MM.1S (cell line): ENCODE results near the gene OR51E1.
A peak's percentile ranks its signal among the peaks of the same experiment; 100 is the strongest.

Source experiments
- DNase-seq: peaks from one replicate; pipeline ENCODE4 v3.0.0-alpha.2; 2015
- H2AFZ ChIP-seq: fragments of 300-600 bp; sonication (generic); 2 replicates; pipeline ENCODE4 v1.6.0; 2016; ENCODE audit warnings: antibody characterized with exemption, low read length
- H3F3A ChIP-seq: fragments of 300-600 bp; sonication (generic); 2 replicates; pipeline ENCODE4 v1.6.1; 2016; ENCODE audit warnings: mild to moderate bottlenecking, antibody characterized with exemption, low read length, moderate library complexity, mixed read lengths; ENCODE audit not compliant: insufficient read depth
- H3K27ac ChIP-seq: fragments of 300-600 bp; sonication (generic); 2 replicates; pipeline ENCODE4 v1.5.1; 2016; ENCODE audit warnings: mild to moderate bottlenecking, low read length
- H3K27me3 ChIP-seq: fragments of 300-600 bp; sonication (generic); replicated peaks from 2 replicates; pipeline ENCODE4 v1.6.0; 2016; ENCODE audit warnings: low read length; ENCODE audit not compliant: insufficient read depth
- H3K36me3 ChIP-seq: fragments of 300-600 bp; sonication (generic); replicated peaks from 2 replicates; pipeline ENCODE4 v1.6.1; 2016; ENCODE audit warnings: mild to moderate bottlenecking, low read length, mixed read lengths; ENCODE audit not compliant: insufficient read depth
- H3K4me1 ChIP-seq: fragments of 300-600 bp; sonication (generic); 2 replicates; pipeline ENCODE4 v1.6.1; 2016; ENCODE audit warnings: low read length, mixed read lengths
- H3K4me2 ChIP-seq: fragments of 300-600 bp; sonication (generic); 2 replicates; pipeline ENCODE4 v1.6.0; 2016; ENCODE audit warnings: low read depth, low read length
- H3K4me3 ChIP-seq: fragments of 300-600 bp; sonication (generic); 2 replicates; pipeline ENCODE4 v1.5.1; 2016; ENCODE audit warnings: low read length, mixed read lengths
- H3K79me2 ChIP-seq: fragments of 300-600 bp; sonication (generic); 2 replicates; pipeline ENCODE4 v1.6.1; 2016; ENCODE audit warnings: mixed run types, low read length, mixed read lengths
- H3K9ac ChIP-seq: fragments of 300-600 bp; sonication (generic); 2 replicates; pipeline ENCODE4 v1.6.1; 2016; ENCODE audit warnings: low read length, mixed read lengths
- H3K9me2 ChIP-seq: fragments of 300-600 bp; sonication (generic); replicated peaks from 2 replicates; pipeline ENCODE4 v1.6.1; 2016; ENCODE audit warnings: mild to moderate bottlenecking, low read length, mixed read lengths; ENCODE audit not compliant: insufficient read depth
- H3K9me3 ChIP-seq: fragments of 300-600 bp; sonication (generic); replicated peaks from 2 replicates; pipeline ENCODE4 v1.6.1; 2016; ENCODE audit warnings: mild to moderate bottlenecking, low read length, mixed read lengths; ENCODE audit not compliant: insufficient read depth
- H4K20me1 ChIP-seq: fragments of 300-600 bp; sonication (generic); 2 replicates; pipeline ENCODE4 v1.6.1; 2016; ENCODE audit warnings: mild to moderate bottlenecking, low read length, moderate library complexity, mixed read lengths; ENCODE audit not compliant: insufficient read depth
- CTCF ChIP-seq: fragments of 300-600 bp; sonication (generic); IDR thresholded peaks from 2 replicates; pipeline ENCODE4 v1.5.1; 2016; ENCODE audit warnings: antibody characterized with exemption, low read length, mixed read lengths
- EZH2 ChIP-seq: fragments of 300-600 bp; sonication (generic); optimal IDR thresholded peaks from 2 replicates; pipeline ENCODE3; 2017; ENCODE audit warnings: low read depth, mild to moderate bottlenecking, antibody characterized with exemption, low read length, mixed read lengths
- EZH2phosphoT487 ChIP-seq: fragments of 300-600 bp; sonication (generic); IDR thresholded peaks from 2 replicates; pipeline ENCODE4 v1.6.1; 2018; ENCODE audit warnings: antibody characterized with exemption, low read length

OR51E1 gene

GRCh38 chr11:4626207-4627099, 17.3 kb upstream of the OR51E1 start:
- Histone ChIP-seq H3K9ac (no peak overlapping the region), H3K27me3 (no peaks in the 10 kb centered on the region), H3K4me3 (no peak overlapping the region), H3K36me3 (no peaks in the 10 kb centered on the region), H3K4me2 (no peak overlapping the region), H2AFZ (no peak overlapping the region), H3K9me3 (no peaks in the 10 kb centered on the region), H3K79me2 (no peaks in the 10 kb centered on the region), H3F3A (no peaks in the 10 kb centered on the region), H3K9me2 (no peaks in the 10 kb centered on the region), H3K27ac (no peak overlapping the region), H4K20me1 (no peaks in the 10 kb centered on the region), H3K4me1 (no peaks in the 10 kb centered on the region)
- no peak for TF ChIP-seq EZH2
- TF ChIP-seq CTCF = peak; percentile 80
- no peak for TF ChIP-seq EZH2phosphoT487
- peak; percentile 82 for DNase-seq

- Histone ChIP-seq H3K4me3 (no peak overlapping the region), H3K4me1 (no peaks in the 10 kb centered on the region), H2AFZ (no peak overlapping the region), H4K20me1 (no peaks in the 10 kb centered on the region), H3K79me2 (no peaks in the 10 kb centered on the region), H3K36me3 (no peaks in the 10 kb centered on the region), H3K9me3 (no peaks in the 10 kb centered on the region), H3K9ac (no peak overlapping the region), H3K27me3 (no peaks in the 10 kb centered on the region), H3K27ac (no peak overlapping the region), H3K4me2 (no peak overlapping the region), H3K9me2 (no peaks in the 10 kb centered on the region), H3F3A (no peaks in the 10 kb centered on the region)
- no peak for DNase-seq
- no peak for TF ChIP-seq CTCF
- TF ChIP-seq EZH2 = no peak
- no peak for TF ChIP-seq EZH2phosphoT487
These were observed 7.6 kb upstream of the OR51E1 start for GRCh38 chr11:4636136-4636535.

GRCh38 chr11:4636962-4637661, 6.7 kb upstream of the OR51E1 start, which contains the start of gene OR51D1:
Gene OR51D1, plus strand, starts transcription at chr11:4637477. Its CDS starts 2,314 bp downstream, at chr11:4639791.
- Histone ChIP-seq H2AFZ (peak within 1 kb of the TSS; percentile 70), H4K20me1 (no peaks in the 10 kb centered on the region), H3K79me2 (no peaks in the 10 kb centered on the region), H3K36me3 (no peaks in the 10 kb centered on the region), H3K9ac (0 out of 2 replicates have a peak within 1 kb of the TSS, but pooled peaks have one; percentile 22), H3F3A (no peaks in the 10 kb centered on the region), H3K9me2 (no peaks in the 10 kb centered on the region), H3K9me3 (no peaks in the 10 kb centered on the region), H3K4me1 (no peaks in the 10 kb centered on the region), H3K27me3 (no peaks in the 10 kb centered on the region), H3K4me2 (peak within 1 kb of the TSS; percentile 76), H3K27ac (no peak within 1 kb of the TSS), H3K4me3 (peak within 1 kb of the TSS; percentile 40; the same call in 1 of the 2 replicates)
- TF ChIP-seq CTCF = peak; percentile 89
- TF ChIP-seq EZH2 = no peak
- DNase-seq = peak; percentile 71
